Endothelial cell of umbilical vein (primary cell): ENCODE measurements around the gene SETMAR.

ENCODE experiments used
- EZH2 ChIP-seq: IDR thresholded peaks from 2 replicates; pipeline ENCODE4 v1.6.1; 2012; ENCODE audit warnings: borderline replicate concordance, low read depth, mild to moderate bottlenecking, moderate library complexity, low read length, inconsistent platforms; ENCODE audit not compliant: severe bottlenecking
- FOS ChIP-seq: IDR thresholded peaks from 2 replicates; pipeline ENCODE4 v1.6.1; 2011; ENCODE audit warnings: mild to moderate bottlenecking, low read length, moderate library complexity, borderline replicate concordance; ENCODE audit not compliant: insufficient read depth
- GATA2 ChIP-seq: IDR thresholded peaks from 2 replicates; pipeline ENCODE4 v1.7.0; 2011; ENCODE audit warnings: low read depth, mild to moderate bottlenecking, moderate library complexity, mixed read lengths, low read length; ENCODE audit not compliant: insufficient read length, insufficient read depth
- JUN ChIP-seq: IDR thresholded peaks from 2 replicates; pipeline ENCODE4 v1.6.1; 2011; ENCODE audit warnings: borderline replicate concordance, low read depth; ENCODE audit not compliant: insufficient read length, insufficient read depth
- MYC ChIP-seq: IDR thresholded peaks from one replicate; pipeline ENCODE4 v1.6.1; 2011; ENCODE audit warnings: mild to moderate bottlenecking, low read depth, low read length
- POLR2A ChIP-seq: IDR thresholded peaks from 2 replicates; pipeline ENCODE4 v1.6.1; 2012; ENCODE audit warnings: low read depth, mild to moderate bottlenecking, control low read depth, low read length
- POLR2AphosphoS5 ChIP-seq: IDR thresholded peaks from 2 replicates; pipeline ENCODE4 v1.6.1; 2012; ENCODE audit warnings: low read depth, mild to moderate bottlenecking, control low read depth, low read length, moderate library complexity; ENCODE audit not compliant: insufficient read depth
- TF ChIP-seq, protein P1 (sequence below), 2 donors: IDR thresholded peaks; 1 replicate in 1 of 2; 2 replicates in 1 of 2; pipeline ENCODE4 v1.5.1; 2011; ENCODE audit warnings: low read length in 2 of 2, mild to moderate bottlenecking in 2 of 2, moderate library complexity in 2 of 2, control low read depth in 1 of 2, inconsistent platforms in 1 of 2, low read depth in 1 of 2; ENCODE audit not compliant: insufficient read depth in 1 of 2; ENCODE audit errors: extremely low read depth in 1 of 2
- TF ChIP-seq, protein P2 (sequence below): IDR thresholded peaks from 2 replicates; pipeline ENCODE4 v1.6.1; 2011; ENCODE audit not compliant: insufficient read depth, insufficient read length

DNA sequence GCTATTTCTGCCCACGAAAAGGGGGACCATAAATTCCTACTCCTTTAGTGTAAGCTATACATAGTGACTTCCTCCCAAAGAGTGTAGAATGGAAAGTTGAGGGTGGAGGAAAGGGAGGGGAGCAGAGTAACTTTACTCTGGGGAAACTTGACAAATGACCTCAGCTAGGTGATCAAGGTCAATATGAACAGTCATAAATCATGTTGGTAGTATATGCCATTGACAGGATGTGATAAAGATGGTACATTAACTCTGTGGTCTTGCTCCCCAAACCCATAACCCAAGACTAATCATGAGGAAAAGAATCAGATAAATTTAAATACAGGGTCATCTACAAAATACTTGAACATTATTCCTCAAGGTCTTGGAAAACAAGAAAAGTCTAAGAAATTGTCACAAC, 18.6 kb downstream of the SETMAR start:
- TF ChIP-seq POLR2AphosphoS5 = no peak
- no peak for TF ChIP-seq EZH2
- TF ChIP-seq, protein P1, sequence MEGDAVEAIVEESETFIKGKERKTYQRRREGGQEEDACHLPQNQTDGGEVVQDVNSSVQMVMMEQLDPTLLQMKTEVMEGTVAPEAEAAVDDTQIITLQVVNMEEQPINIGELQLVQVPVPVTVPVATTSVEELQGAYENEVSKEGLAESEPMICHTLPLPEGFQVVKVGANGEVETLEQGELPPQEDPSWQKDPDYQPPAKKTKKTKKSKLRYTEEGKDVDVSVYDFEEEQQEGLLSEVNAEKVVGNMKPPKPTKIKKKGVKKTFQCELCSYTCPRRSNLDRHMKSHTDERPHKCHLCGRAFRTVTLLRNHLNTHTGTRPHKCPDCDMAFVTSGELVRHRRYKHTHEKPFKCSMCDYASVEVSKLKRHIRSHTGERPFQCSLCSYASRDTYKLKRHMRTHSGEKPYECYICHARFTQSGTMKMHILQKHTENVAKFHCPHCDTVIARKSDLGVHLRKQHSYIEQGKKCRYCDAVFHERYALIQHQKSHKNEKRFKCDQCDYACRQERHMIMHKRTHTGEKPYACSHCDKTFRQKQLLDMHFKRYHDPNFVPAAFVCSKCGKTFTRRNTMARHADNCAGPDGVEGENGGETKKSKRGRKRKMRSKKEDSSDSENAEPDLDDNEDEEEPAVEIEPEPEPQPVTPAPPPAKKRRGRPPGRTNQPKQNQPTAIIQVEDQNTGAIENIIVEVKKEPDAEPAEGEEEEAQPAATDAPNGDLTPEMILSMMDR (IDR thresholded peaks at IDR 0.05; ENCODE audit: extremely low read depth in 1 of 2, insufficient read depth in 1 of 2, low read depth in 1 of 2, low read length in 2 of 2) = no peak
- no peak for TF ChIP-seq POLR2A
- no peak for TF ChIP-seq MYC
- TF ChIP-seq FOS = no peak
- TF ChIP-seq, protein P2, sequence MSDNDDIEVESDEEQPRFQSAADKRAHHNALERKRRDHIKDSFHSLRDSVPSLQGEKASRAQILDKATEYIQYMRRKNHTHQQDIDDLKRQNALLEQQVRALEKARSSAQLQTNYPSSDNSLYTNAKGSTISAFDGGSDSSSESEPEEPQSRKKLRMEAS = no peak
- TF ChIP-seq JUN = no peak
- no peak for TF ChIP-seq GATA2
